ENCODE data around the gene DNAH7. TPM values are rescaled to one million over a fixed set of nuclear protein-coding genes. Genes with fewer than 3 reads are reported as not detected.

The DNAH7 gene
- total and polyA plus RNA-seq, 8 donors: 1.6 to 6.2 (median 4.8) TPM

- ATAC-seq (no peak), DNase-seq (no peak)
- Histone ChIP-seq H3K9me3 (no peaks in the 10 kb centered on the region), H3K4me3 (no peak overlapping the region), H3K27ac (no peak overlapping the region), H3K27me3 (no peaks in the 10 kb centered on the region), H3K4me1 (no peaks in the 10 kb centered on the region), H3K36me3 (no peaks in the 10 kb centered on the region)
- TF ChIP-seq CTCF (IDR thresholded peaks at IDR 0.05): no peak
- intact Hi-C loops (cut with DNase I): no loop called here
Observed at GRCh38 chr2:195820373-195820772, 248.3 kb downstream of the DNAH7 start.

GRCh38 chr2:195819276-195819675, 249.4 kb downstream of the DNAH7 start:
- intact Hi-C loops (cut with DNase I): no loop called here
- no peak for TF ChIP-seq CTCF (IDR thresholded peaks at IDR 0.05)
- H3K4me1 ChIP-seq: no peaks in the 10 kb centered on the region
- no peak overlapping the region for H3K27ac ChIP-seq
- no peaks in the 10 kb centered on the region for H3K27me3 ChIP-seq
- ATAC-seq: no peak
- H3K9me3 ChIP-seq: no peaks in the 10 kb centered on the region
- H3K36me3 ChIP-seq: no peaks in the 10 kb centered on the region
- no peak overlapping the region for H3K4me3 ChIP-seq
- no peak for DNase-seq

GRCh38 chr2:195818526-195818925, 250.1 kb downstream of the DNAH7 start:
- no peak for TF ChIP-seq CTCF (IDR thresholded peaks at IDR 0.05)
- ATAC-seq: no peak

DNA sequence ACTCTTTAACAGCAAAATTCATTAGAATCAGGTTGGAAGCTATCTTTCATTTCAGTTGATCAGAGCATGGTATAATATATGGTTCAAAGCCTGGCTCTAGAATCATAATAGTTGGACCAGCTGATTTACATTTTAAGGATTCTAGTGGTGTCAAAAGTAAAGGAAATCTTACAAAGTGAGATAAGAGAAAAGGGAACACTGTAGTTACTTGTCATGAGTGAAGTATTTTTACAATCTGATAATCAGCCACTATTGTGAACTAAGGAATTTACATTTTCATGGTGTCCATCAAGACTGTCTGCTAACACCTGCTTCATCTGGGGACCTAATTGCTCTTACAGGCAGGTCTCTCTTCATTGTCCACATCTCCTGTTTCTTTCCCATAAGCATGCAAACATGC, 250.5 kb downstream of the DNAH7 start:
- no peak overlapping the region for H3K27ac ChIP-seq
- no peaks in the 10 kb centered on the region for H3K27me3 ChIP-seq
- H3K4me3 ChIP-seq: no peak overlapping the region
- no peaks in the 10 kb centered on the region for H3K36me3 ChIP-seq
- DNase-seq (no peak), ATAC-seq (no peak)
- intact Hi-C loops (cut with DNase I): no loop called here
- H3K9me3 ChIP-seq: no peaks in the 10 kb centered on the region
- TF ChIP-seq CTCF (IDR thresholded peaks at IDR 0.05): no peak
- H3K4me1 ChIP-seq: no peaks in the 10 kb centered on the region

More at GRCh38 chr2:195818526-195818925, 250.1 kb downstream of the DNAH7 start:
- intact Hi-C loops (cut with DNase I): no loop called here
- Histone ChIP-seq H3K27ac (no peak overlapping the region), H3K36me3 (no peaks in the 10 kb centered on the region), H3K27me3 (no peaks in the 10 kb centered on the region), H3K4me1 (no peaks in the 10 kb centered on the region), H3K9me3 (no peaks in the 10 kb centered on the region), H3K4me3 (no peak overlapping the region)
- DNase-seq: no peak

DNA sequence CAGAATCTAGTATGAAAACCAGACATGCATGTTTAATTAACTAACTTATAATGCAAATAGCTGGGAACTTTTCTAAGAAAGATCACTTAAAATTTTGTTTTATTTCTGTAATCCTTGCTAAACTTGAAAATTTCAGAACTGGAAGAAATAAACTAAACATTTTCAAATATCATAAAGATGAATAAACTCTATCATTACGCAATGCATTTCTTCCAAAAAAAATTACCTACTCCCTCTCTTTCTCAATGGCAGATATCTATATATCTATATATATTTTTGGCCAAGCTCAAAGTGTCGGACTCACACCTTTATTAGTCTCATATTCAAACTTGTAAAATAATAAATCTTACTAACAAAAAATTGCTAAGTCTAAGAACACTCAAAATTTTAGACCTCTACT, 253.6 kb downstream of the DNAH7 start:
- ATAC-seq (no peak), DNase-seq (no peak)
- Histone ChIP-seq H3K27ac (no peak overlapping the region), H3K4me1 (no peaks in the 10 kb centered on the region), H3K9me3 (no peaks in the 10 kb centered on the region), H3K36me3 (no peaks in the 10 kb centered on the region), H3K27me3 (no peaks in the 10 kb centered on the region), H3K4me3 (no peak overlapping the region)
- intact Hi-C loops (cut with DNase I): no loop called here
- no peak for TF ChIP-seq CTCF (IDR thresholded peaks at IDR 0.05)

Data from left lung (tissue), 10 donors.